Right lobe of liver (tissue), 6 donors: ENCODE data around the gene CAD. TPM values are rescaled to one million over a fixed set of nuclear protein-coding genes. Genes with fewer than 3 reads are reported as not detected.
"Not testable (repeated sequence)": the region's sequence is repeated elsewhere in the genome, so short reads cannot be mapped to it uniquely, and the experiment has no call there.

Experiments used
- ATAC-seq, 4 donors: fragments of 200-7000 bp; cut with Tn5 transposase; one replicate each; pipeline ENCODE4 v1.9.1; 2020; ENCODE audit warnings: mild to moderate bottlenecking in 4 of 4, moderate library complexity in 4 of 4
- DNase-seq, 3 donors: peaks; one replicate each; pipeline ENCODE4 v3.0.0-alpha.2; 2020
- H3K27ac ChIP-seq, 3 donors: fragments of 200-600 bp; one replicate each; pipeline ENCODE4 v1.8.0; 2022
- H3K27me3 ChIP-seq, 2 donors: fragments of 200-600 bp; one replicate each; pipeline ENCODE4 v1.8.0; 2022
- H3K36me3 ChIP-seq, 4 donors: fragments of 200-600 bp; sonication (generic) in 1 of 4; one replicate each; pipeline versions ENCODE4 v1.5.1 to v1.8.0; 2017 to 2022; ENCODE audit warnings: control low read depth in 1 of 4
- H3K4me1 ChIP-seq, 4 donors: fragments of 200-600 bp; sonication (generic) in 1 of 4; one replicate each; pipeline versions ENCODE4 v1.5.1 to v1.8.0; 2017 to 2022; ENCODE audit warnings: control low read depth in 1 of 4
- H3K4me3 ChIP-seq, 3 donors: fragments of 200-600 bp; one replicate each; pipeline ENCODE4 v1.8.0; 2022
- H3K9me3 ChIP-seq, 4 donors: fragments of 200-600 bp; sonication (generic) in 1 of 4; one replicate each; pipeline versions ENCODE4 v1.5.1 to v1.8.0; 2017 to 2022; ENCODE audit warnings: control low read depth in 1 of 4
- POLR2A ChIP-seq: fragments of 450-650 bp; IDR thresholded peaks from one replicate; pipeline ENCODE4 v1.6.1; 2017; ENCODE audit warnings: antibody characterized with exemption, mild to moderate bottlenecking
- WGBS: methylation state at CpG from one replicate; pipeline ENCODE4 v1.1.6; 2018; ENCODE audit warnings: low coverage, low lambda C conversion rate; ENCODE audit not compliant: insufficient coverage; ENCODE audit errors: missing lambda C conversion rate; 5-methylcytosine and 5-hydroxymethylcytosine counted together
- intact Hi-C, 2 donors: fragments of 100-400 bp; cut with DNase I; formaldehyde crosslinking; loops; one replicate each; pipeline versions ENCODE4 v1.11.2 to v1.14.1; 2022
- total RNA-seq, 6 experiments: library from RNA; depleted of rRNA in 2 of 6; stranded (reverse); fragments of >200 nt in 2 of 6; fragmentation: NEBNext Ultra II Directional in 3 of 6; extraction: Animal tissue kit (Norgen Biotek cat#: 25700) in 3 of 6; gene quantifications; one replicate each; pipeline versions ENCODE4 v1.1.0 to v1.2.4, GENCODE V29; 2016 to 2023
- TF ChIP-seq, protein P1 (sequence below), 4 donors: fragments of 200-600 bp in 3 of 4; fragments of 450-650 bp in 1 of 4; IDR thresholded peaks; one replicate each; pipeline versions ENCODE4 v1.5.1 to v1.8.0; 2016 to 2022; ENCODE audit warnings: antibody characterized with exemption in 4 of 4, mild to moderate bottlenecking in 2 of 4
- donor health status: DM: no; HTN: yes; CAD: no.
- donor health status: DM: no; HTN: no; CAD: no.
- donor health status: DM: no; HTN: no; CAD: no.
- donor health status: DM: no; HTN: yes; CAD: no.
- donor health status: DM: no; HTN: yes; CAD: no.

Gene CAD
- total RNA-seq, 6 experiments from 2014 or later: 12.3 to 24.0 (median 16.3) TPM

DNA sequence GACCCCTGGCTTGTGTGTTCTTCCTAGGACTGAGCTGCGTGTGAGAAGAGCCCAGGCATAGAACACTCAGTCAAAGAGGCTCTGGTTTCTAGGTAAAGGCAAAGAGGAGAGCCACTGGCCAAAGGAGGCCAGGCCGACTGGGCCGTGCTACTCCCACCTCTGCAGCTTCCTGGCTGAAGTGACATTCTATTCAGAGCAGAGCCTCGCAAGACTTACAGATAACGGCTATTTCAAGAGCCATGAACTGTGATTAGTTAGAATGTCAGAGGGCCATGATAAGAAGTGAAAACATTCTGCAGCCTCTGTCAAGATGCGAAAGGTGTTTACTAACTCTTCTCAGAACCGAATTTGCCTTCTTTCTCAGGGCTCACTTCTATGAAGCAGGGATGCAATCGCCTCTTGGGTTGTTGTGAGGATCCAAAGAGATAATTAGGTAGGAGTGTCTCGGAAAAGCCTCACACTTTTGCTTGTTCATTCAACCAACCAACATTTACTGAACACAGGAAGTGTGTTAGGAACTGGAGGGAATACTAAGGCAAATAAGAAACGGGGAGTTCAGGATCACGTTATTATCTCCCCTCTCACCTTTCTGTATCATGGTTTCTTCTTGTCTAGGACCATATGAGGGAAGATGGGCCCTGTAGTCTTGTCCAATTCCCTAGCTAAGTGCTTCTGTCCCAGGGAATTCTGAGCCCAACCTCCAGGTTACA lies 54.6 kb downstream of the CAD start:
- Histone ChIP-seq H3K36me3 (no peaks in the 10 kb centered on the region), H3K9me3 (no peaks in the 10 kb centered on the region), H3K27me3 (no peaks in the 10 kb centered on the region), H3K4me3 (no peak overlapping the region), H3K4me1 (peaks cover 0 to 6% (median 0%) of the 10 kb centered on the region in 4 donors), H3K27ac (no peak overlapping the region)
- intact Hi-C loops: loop anchor here (10.0 kb wide), 2 partner anchors 137 to 177 kb away; partner anchors contain the start of genes PREB (in 1 of the 2) and PRR30 (in 1 of the 2)
- no peak for ATAC-seq
- no peak for DNase-seq
- 73% methylated on average over 8 of the region's 11 CpGs for WGBS
- no peak for TF ChIP-seq POLR2A
- TF ChIP-seq, protein P1, sequence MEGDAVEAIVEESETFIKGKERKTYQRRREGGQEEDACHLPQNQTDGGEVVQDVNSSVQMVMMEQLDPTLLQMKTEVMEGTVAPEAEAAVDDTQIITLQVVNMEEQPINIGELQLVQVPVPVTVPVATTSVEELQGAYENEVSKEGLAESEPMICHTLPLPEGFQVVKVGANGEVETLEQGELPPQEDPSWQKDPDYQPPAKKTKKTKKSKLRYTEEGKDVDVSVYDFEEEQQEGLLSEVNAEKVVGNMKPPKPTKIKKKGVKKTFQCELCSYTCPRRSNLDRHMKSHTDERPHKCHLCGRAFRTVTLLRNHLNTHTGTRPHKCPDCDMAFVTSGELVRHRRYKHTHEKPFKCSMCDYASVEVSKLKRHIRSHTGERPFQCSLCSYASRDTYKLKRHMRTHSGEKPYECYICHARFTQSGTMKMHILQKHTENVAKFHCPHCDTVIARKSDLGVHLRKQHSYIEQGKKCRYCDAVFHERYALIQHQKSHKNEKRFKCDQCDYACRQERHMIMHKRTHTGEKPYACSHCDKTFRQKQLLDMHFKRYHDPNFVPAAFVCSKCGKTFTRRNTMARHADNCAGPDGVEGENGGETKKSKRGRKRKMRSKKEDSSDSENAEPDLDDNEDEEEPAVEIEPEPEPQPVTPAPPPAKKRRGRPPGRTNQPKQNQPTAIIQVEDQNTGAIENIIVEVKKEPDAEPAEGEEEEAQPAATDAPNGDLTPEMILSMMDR (IDR thresholded peaks at IDR 0.05): no peak

DNA sequence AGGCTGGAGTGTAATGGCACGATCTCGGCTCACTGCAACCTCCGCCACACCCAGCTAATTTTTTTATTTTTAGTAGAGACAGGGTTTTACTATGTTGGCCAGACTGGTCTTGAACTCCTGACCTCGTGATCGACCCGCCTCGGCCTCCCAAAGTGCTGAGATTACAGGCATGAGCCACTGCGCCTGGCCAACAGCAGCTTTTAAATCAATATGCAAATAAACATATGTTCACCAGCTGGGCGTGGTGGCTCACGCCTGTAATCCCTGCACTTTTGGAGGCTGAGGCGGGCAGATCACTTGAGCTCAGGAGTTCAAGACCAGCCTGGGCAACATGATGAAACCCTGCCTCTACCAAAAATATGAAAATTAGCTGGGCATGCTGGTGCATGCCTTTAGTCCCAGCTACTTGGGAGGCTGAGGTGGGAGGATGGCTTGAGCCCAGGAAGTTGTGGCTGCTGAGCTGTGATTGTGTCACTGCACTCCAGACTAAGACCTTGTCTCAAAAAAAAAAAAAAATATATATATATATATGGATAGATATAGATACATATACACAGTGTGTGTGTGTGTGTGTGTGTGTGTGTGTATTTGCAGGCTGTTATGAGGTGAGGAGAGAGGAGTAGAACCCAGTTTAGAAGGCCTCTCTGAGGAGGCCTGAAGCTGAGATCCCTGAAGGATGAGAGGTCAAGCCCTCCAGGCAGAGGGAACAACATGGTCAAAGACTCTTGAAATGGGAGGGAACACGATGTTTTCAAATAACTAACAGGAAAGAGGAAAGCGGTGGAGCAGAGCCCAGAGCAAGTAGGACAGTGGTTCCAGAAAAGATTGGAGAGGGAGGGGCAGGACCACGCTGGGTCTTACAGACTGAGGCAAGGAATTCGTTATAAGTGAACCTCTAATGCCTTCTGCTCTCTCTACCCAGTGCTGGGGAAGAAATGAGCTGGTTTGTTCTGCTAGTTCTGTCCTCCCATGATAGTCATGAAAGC lies 55.7 kb downstream of the CAD start:
- 44% methylated on average over 11 of the region's 15 CpGs for WGBS
- peak; percentile 23 to 72 (median 52) for ATAC-seq
- H3K27me3 ChIP-seq: not testable (repeated sequence)

DNA sequence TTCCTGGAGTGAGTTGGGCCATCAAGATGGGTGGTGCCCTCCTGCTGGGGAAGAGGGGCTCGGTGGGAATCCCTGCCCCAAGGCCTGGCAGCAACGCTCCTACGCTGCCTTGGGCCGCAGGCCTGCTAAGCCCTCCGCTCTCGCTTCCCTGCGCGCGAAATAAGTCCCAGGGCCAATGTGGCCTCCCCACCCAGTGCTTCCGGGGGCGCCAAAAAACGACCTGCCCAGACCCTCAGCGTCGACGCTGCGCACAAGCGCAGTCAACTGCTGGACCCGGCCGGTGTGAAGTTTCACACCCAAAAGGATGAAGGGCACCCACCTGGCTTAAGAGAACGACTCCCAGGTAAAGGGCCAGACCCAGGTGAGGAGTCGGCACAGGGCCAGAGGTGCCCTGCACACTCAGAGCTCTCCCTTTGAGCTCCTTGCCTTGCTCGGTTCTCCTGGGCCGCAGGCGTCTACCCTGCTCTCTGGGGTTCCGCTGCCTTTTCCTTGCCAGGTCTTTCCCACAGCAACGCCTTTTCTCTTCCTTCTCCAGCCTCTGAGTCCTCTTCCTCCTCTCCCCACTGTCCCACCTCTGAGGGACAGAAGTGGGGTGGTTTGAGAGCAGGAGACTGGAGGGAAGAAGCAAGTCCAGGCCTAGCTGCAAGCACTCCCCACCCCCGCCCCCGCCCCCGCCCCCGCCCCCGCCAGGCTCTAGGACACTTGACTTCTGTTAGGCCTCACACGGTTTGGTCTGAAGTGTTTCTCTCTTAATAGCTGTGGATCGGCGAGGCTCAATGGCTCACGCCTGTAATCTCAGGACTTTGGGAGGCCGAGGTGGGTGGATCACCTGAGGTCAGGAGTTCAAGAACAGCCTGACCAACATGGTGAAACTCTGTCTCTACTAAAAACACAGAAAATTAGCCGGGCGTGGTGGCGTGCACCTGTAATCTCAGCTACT lies 58.3 kb downstream of the CAD start, which contains the start of gene DNAJC5G:
Gene DNAJC5G (plus strand): TSS at position 223 of the 940 bp plus-strand sequence. CDS start 1,296 bp downstream, outside the sequence.
- TF ChIP-seq, protein P1 (IDR thresholded peaks at IDR 0.05): no peak
- TF ChIP-seq POLR2A: no peak
- Histone ChIP-seq H3K36me3 (no peaks in the 10 kb centered on the region), H3K4me3 (no peak within 1 kb of the TSS), H3K27ac (no peak within 1 kb of the TSS), H3K27me3 (no peaks in the 10 kb centered on the region), H3K9me3 (no peaks in the 10 kb centered on the region), H3K4me1 (peaks cover 0 to 6% (median 0%) of the 10 kb centered on the region in 4 donors)
- ATAC-seq: no peak
- intact Hi-C loops: loop anchor here (10.0 kb wide), 2 partner anchors 141 to 181 kb away; partner anchors contain the start of genes PREB (in 1 of the 2) and PRR30 (in 1 of the 2)
- WGBS: 78% methylated on average over 15 of the region's 39 CpGs
- no peak for DNase-seq

More for the DNA sequence above, 55.7 kb downstream of the CAD start:
- not testable (repeated sequence) for H3K36me3 ChIP-seq, H3K9me3 ChIP-seq, H3K4me1 ChIP-seq, H3K4me3 ChIP-seq, H3K27ac ChIP-seq
- intact Hi-C loops: loop anchor here (10.0 kb wide), 2 partner anchors 138 to 178 kb away; partner anchors contain the start of genes PREB (in 1 of the 2) and PRR30 (in 1 of the 2)
- DNase-seq: peak in 1 of 3 donors; percentile 28

DNA sequence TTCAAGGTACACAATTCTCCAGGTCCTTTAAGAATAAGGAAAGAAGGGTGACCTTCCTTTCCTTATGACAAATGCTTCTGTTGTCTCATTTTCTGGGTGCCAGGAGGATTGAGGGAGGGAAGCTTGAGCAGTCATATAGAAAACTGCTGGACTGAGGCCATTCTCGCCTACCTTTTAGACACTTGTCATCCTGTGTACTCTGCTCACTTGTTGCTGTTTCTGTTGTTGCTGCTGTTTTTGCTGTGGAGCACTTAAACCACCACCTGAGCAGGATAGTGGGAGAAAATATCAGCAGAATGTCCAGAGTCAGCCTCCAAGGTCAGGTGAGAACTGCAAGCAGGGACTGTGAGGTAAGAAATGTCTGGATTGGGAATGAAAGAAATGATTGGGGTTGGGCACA lies 60.8 kb downstream of the CAD start:
- ATAC-seq (no peak), DNase-seq (no peak)
- Histone ChIP-seq H3K4me1 (no peaks in the 10 kb centered on the region), H3K27ac (no peak overlapping the region), H3K4me3 (no peak overlapping the region), H3K36me3 (no peaks in the 10 kb centered on the region), H3K27me3 (no peaks in the 10 kb centered on the region), H3K9me3 (no peaks in the 10 kb centered on the region)
- intact Hi-C loops: loop anchor here (10.0 kb wide), 2 partner anchors 143 to 183 kb away; partner anchors contain the start of genes PREB (in 1 of the 2) and PRR30 (in 1 of the 2)
- WGBS: 78% methylated on average over 1 of the region's 1 CpG
- no peak for TF ChIP-seq POLR2A
- TF ChIP-seq, protein P1 (IDR thresholded peaks at IDR 0.05): no peak
